Measurements from ENCODE around the gene ITIH3.

The ITIH3 gene

DNA sequence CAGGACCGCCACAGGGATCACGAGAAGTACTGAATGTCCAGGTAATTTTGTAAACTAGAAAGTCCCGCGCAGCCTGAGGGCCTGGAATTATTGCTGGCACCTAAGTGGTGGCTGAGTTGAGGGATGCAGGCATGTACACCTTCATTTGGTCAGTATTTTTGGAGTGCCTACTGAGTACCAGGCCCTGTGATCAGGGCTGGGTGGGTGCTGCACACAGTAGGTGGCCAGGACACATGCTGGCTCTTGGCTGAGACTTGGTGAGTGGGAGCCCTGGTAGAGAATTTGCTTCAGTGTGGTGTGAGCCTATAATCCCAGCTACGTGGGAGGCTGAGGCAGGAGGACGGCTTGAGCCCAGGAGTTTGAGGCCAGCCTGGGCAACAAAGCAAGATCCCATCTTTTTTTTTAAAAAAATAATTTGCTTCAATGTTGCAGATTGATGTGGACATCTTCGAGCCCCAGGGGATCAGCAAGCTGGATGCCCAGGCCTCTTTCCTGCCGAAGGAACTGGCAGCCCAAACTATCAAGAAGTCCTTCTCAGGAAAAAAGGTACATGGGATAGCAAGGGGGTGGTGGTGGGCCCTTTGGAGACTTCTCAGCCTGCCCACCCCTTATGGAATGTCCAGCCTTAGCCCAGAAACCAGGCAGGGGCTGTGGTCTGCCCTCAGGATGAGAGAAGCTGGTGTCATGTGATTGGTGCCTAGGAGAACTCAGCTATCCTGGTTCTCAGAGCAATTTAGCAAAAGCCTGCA lies 14.6 kb upstream of the ITIH3 start:
- no peak for DNase-seq (ENCODE audit: low spot score)

DNA sequence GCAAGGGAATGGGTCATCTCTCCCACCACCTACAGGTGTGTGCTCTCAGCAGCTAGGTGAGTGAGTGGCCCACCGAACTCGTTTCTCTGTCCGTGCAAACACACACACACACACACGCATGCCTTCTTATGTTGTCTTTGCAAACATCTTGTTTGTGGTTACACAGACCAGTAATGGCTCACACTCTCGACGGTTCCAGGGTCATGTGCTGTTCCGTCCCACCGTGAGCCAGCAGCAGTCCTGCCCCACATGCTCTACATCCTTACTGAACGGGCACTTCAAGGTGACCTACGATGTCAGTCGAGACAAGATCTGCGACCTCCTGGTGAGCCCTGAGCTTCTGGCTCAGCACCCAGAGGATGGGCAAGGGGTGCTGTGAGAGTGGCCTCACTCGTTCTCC lies 12.9 kb upstream of the ITIH3 start:
- DNase-seq (ENCODE audit: low spot score), result no peak

DNA sequence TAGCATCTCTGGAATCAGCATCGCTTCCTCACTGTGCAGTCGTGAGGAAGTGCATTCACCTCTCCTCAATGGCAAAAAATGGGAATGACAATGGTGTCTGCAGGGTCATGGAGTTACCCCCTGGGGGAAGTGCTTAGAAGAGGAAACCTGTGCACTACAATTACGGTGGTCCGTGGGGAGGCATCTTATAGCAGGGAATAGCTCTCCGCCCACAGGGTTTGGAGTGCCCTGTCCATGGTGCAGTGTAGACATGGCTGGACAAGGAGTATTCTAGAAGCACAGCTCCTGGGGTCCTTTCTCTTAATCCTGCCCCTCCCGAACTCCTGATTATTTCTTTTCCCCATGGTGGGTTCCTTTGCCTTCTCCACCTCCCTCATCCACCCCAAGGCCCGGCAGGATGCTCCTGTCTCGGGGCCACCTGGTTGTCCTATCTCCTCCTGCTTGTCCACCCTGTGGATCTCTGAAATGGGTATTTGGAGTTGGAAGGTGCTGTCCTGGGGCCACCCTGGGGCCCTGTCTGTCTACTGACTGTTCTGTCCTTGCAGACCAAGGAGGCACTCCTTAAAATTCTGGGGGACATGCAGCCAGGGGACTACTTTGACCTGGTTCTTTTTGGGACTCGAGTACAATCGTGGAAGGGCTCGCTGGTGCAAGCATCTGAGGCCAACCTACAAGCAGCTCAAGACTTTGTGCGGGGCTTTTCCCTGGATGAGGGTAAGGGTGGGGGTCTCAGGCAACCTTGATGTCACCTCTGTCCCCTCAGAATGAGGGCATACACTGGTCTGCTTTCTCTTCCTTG lies 12.0 kb upstream of the ITIH3 start:
- DNase-seq (ENCODE audit: low spot score), result no peak

DNA sequence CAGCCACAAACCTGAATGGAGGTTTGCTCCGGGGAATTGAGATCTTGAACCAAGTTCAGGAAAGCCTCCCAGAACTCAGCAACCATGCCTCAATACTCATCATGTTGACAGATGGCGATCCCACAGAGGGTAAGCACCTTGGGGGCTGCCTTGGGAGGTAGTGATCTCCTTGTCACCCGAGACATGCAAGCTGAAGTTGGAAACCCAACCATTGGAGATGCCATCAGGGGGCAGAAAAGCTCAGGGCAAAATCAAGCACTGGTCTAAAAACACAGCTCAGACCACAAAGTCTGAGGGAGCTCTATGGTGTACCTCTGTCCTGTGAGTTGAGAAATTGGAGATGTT lies 11.4 kb upstream of the ITIH3 start:
- no peak for DNase-seq (ENCODE audit: low spot score)

DNA sequence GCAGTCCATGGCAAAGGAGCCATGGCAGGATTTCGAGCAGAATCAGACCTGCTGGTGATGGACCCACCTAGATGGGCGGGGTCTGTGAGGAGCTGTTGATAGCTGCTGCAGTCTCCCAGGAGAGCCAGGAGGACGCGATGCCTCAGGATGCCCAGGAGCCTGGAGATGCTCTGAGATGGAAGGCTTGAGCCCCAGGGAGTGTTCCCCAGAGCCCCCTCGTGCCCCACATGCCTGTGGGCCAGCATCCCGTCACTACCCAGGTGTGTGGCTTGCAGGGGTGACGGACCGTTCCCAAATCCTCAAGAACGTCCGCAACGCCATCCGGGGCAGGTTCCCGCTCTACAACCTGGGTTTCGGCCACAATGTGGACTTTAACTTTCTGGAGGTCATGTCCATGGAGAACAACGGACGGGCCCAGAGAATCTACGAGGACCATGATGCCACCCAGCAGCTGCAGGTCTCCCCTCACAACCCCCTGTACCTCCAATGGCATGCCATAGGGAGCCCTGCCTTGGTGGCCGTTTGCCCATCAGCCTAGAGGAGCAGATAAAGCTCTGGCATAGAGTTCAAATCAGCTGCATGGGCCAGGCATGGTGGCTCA lies 10.5 kb upstream of the ITIH3 start:
- DNase-seq (ENCODE audit: low spot score), result no peak

DNA sequence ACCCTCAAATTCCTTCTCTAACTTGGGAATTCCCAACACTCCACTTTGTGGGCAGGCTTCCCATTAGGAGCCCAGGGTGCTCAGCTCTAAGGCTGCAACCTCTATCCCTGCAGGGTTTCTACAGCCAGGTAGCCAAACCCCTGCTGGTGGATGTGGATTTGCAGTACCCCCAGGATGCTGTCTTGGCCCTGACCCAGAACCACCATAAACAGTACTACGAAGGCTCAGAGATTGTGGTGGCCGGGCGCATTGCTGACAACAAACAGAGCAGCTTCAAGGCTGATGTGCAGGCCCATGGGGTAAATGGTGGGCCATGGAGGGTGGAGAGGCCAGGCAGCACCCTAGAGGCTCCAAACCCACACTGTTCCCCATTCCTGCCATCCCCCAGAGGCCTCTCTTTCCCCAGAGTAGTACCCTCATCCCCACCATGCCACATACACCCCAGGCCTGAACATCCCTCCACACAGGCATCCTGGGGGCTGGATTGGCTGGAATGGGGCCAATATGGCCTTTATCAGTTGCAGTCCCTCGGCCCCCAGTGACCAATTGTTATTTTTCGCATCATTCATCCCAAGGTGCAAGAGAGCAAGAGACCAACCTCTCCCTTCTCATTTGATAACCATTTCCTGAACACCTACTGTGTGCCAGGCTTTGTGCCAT lies 9.5 kb upstream of the ITIH3 start:
- DNase-seq (ENCODE audit: low spot score), result no peak

DNA sequence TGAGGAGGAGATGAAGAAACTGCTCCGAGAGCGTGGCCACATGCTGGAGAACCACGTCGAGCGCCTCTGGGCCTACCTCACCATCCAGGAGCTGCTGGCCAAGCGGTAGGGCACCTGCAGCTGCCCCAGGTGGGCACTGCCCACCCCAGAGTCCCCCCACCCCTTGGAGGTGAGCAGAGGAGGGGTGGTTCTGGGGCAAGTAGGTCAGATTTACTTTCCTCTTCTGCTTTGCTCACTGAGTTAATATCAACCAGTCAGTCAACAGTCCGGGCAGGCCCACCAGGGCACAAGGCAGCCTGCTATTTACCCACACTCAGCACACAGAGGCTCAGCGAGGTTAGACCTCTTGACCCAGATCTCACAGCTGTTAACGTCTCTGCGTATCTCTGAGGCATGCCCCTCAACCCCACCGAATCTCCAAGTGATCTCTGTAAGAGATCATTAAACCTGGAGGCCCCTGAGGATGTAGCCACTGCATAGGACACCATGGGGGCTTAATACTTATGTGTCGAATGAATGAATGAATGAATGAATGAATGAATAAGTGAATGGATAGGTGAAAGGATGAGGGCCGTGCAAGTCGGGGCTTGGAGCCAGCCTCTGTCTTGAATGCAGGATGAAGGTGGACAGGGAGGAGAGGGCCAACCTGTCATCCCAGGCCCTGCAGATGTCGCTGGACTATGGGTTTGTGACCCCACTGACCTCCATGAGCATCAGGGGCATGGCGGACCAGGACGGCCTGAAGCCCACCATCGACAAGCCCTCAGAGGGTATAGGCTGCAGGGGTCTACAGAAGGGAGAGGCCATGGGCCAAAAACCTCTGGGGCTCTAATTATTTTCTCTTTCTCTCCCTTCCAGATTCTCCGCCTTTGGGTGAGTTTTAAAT lies 8.0 kb upstream of the ITIH3 start:
- DNase-seq (ENCODE audit: low spot score), result no peak

DNA sequence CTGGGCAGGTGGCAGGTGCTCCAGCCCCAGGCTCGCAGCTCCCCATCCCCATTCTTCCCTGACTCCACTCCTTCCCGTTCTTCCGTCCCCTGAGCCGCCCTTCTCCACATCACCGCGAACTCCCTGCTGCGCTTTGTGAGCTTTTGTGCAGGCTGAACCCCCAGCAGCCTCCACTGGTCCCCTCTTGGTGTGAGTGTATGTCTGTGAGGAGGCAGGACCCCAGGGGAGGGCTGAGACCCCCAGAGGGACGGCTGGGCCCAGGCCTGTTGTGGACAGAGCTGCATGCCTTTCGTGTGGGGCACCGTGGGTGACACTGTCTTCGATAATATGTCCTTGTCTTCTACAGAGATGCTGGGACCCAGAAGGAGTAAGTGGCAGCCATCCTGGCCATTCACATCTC lies 7.3 kb upstream of the ITIH3 start:
- no peak for DNase-seq (ENCODE audit: low spot score)

DNA sequence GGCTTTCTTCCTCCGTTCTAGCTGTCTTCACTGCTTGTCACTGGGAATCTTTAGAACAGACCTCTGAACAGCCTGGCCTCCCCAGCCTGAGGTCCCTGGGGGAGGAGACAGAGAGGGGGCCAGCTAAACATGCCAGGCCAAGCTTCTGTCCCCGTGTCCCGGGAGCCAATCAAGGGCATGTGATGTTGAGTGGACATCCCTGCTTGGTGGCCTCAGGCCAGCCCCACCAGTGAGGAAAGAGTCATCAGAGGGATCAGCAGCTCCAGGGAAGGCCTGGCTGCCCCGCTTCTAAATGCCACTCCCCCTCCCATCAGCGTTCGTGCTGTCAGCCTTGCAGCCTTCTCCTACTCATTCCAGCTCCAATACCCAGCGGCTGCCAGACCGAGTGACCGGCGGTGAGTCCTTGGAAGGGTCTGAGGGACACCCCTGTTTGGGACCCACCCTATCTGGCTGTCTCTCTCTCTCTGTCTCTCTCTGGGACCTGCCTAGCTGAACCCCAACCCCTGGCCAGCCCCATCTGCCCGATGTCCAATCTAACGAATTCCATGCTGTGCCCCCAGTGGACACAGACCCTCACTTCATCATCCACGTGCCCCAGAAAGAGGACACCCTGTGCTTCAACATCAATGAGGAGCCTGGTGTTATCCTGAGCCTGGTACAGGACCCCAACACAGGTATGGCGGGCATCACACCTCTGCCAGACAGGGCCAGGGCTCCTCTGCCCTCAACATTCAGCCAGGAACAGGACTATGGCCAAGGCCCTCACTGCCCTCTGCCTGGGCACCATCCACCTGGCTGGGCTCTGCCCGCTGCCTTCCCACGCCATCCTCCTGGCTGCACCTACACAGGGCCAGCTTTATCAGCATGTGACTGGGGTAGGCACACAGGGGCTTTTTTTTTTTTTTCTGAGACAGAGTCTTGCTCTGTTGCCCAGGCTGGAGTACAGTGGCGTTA lies 6.6 kb upstream of the ITIH3 start:
- no peak for DNase-seq (ENCODE audit: low spot score)

DNA sequence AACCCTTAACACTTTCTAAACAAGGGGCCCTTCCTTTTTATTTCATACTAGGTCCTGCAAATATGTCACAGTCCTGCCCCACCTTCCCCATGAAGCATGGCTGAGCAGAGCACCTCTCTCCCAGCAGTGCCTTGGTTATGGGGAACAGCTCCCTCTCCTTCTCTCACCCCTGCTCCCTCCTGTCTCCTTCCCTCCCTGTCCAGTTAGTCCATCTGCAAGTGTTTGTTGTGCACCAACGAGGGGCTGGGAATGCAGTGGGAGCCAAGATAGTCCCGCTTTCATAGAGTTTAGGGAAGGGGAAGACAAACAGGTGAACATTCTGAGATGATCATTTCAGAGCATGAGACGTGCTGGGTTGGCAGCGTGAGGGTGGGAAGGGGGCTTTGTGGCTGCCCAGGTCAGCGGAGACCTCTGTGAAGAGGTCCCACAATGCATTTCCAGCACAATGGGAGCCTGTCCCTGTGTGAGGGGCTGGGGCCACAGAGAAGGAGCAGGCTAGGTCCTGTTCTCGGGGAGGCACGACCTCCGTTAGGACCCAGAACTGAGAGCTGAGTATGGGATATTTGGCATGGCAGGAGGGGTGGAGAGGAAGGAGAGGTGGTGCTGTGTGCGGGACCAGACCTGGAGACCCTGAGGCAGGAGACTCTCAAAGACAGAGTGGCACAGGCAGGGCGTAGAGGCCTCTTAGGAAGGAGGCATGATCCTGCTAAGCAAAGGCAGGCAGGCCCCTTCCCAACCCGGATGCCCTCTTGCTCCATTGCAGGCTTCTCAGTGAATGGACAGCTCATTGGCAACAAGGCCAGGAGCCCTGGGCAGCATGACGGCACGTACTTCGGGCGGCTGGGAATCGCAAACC lies 5.5 kb upstream of the ITIH3 start:
- no peak for DNase-seq (ENCODE audit: low spot score)

DNA sequence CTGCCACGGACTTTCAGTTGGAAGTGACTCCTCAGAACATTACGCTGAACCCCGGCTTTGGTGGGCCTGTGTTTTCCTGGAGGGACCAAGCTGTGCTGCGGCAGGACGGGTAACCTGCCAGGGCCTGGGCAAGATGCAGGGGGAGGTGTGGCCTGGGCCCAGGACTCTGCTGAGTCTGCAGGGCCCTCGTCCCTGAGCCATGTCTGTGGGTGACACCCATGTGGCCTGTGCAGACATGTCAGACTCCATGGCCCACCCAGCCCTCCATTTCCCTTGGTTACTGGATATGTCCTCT lies 4.9 kb upstream of the ITIH3 start:
- DNase-seq (ENCODE audit: low spot score), result no peak

DNA sequence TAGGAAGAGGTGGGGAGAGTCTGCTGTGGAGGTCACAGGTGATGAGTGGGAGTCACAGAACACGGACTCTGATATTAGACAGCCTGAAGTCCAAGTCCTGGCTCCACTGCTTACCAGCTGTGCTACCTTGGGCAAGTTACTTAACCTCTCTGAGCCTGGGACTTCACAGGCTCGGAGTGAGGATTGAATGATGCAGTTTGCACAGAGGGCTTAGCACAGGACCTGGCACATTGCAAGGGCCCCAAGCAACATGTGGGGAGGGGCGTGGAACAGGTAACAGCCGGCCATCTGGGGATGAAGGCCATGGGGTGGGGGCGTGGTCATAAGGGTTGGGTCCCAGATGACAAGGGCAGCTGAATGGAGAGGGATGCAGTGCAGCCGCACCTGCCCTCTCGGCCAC lies 4.3 kb upstream of the ITIH3 start:
- DNase-seq (ENCODE audit: low spot score), result no peak

DNA sequence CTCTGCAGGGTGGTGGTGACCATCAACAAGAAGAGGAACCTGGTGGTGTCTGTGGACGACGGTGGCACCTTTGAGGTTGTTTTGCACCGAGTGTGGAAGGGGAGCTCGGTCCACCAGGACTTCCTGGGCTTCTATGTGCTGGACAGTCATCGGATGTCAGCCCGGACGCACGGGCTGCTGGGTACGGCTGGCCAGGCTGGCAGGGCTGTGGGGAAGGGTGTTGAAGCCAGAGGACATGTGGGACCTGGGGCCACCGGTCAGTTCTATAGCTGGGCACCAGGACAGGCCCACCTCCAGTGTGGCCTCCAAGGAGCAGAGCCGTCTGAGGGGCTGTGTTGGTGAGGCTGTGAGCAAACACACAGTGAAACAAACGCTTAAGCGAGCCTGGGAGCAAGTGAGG lies 3.9 kb upstream of the ITIH3 start:
- no peak for DNase-seq (ENCODE audit: low spot score)

DNA sequence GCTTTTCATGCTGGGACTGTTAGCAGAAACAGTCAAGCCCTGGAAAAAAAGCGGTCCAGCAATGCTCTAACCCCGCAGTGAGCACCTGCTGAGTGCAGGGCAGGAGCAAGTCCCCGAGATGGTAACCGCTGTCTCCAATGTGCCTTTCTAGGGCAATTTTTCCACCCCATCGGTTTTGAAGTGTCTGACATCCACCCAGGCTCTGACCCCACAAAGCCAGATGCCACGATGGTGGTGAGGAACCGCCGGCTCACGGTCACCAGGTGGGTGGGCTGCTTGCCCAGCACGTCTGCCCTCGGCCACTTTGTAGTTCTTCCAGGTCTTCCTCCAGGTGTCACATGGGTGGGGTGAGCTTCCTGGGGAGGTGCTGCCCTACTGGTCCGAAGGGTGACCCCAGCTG lies 3.2 kb upstream of the ITIH3 start:
- DNase-seq (ENCODE audit: low spot score), result no peak

DNA sequence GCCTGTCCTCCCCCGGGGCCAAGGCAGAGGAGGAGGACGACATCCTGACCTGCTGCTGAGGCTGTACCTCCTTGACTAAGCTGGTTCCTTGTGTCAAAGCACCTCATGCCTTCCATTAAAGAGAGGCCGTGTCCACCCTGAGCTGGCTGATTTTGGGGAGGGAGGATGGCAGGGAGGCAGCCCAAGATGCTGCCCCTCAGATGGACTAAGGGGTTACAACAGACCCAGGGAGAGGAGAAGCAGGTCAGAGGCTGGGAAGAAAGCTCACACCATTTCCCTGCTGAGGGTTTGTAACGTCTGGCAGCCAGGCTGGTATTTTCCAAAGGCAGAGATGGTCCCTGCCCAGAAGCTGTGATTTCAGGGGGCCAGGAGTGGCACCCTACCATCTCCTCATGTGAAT lies 2.7 kb upstream of the ITIH3 start:
- DNase-seq (ENCODE audit: low spot score), result no peak

DNA sequence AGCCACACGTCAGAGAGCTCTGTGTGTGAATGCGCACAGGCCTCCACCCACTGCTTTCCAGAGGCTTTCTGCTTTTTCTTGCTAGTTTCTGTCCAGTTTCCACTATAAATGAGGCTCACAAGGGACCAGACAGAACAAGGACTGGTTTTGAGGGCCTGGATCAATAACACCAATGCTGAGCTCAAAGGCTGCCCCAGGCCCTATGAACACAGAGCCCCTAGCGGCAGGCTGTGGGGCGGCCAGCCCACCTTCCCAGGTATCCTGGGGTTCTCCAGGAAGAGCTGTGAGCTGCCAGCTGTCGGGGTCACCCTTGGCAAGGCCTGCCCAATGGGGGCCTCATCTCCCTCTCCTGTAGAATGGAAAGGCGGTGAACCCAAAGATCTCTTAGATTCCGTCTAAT lies 2.2 kb upstream of the ITIH3 start:
- no peak for DNase-seq (ENCODE audit: low spot score)

DNA sequence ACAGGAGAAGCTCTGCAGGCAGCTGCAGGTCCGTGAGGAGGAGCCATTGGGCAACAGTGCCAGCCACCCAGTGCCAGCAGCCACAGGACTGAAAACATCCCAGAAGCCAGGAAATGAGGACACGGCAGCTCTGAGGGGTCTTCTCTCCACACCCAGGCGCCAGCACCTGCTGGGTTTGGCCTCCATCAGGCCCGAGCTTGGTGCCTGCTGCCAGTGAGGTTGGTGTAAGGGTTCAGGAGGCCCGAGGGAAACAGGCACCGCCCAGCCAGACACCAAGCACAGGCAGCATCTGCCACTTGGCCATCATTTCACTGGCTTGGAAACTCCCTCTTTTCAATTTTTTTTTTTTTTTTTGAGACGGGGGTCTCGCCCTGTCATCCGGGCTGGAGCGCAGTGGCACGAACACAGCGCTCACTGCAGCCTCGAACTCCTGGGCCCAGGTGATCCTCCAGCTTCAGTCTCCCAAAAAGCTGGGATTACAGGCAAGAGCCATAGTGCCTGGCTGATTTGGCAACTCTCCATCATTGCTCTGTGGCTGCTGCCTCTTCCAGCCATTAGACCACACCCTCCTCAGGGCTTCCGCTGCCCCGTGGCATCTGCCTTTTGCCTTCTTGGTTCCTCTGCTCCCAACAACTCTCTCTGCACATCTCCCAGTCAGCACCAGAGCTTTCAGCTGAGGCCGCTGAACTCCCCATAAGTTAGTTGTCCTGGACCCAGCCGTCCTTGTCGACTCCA lies 1.5 kb upstream of the ITIH3 start:
- no peak for DNase-seq (ENCODE audit: low spot score)

DNA sequence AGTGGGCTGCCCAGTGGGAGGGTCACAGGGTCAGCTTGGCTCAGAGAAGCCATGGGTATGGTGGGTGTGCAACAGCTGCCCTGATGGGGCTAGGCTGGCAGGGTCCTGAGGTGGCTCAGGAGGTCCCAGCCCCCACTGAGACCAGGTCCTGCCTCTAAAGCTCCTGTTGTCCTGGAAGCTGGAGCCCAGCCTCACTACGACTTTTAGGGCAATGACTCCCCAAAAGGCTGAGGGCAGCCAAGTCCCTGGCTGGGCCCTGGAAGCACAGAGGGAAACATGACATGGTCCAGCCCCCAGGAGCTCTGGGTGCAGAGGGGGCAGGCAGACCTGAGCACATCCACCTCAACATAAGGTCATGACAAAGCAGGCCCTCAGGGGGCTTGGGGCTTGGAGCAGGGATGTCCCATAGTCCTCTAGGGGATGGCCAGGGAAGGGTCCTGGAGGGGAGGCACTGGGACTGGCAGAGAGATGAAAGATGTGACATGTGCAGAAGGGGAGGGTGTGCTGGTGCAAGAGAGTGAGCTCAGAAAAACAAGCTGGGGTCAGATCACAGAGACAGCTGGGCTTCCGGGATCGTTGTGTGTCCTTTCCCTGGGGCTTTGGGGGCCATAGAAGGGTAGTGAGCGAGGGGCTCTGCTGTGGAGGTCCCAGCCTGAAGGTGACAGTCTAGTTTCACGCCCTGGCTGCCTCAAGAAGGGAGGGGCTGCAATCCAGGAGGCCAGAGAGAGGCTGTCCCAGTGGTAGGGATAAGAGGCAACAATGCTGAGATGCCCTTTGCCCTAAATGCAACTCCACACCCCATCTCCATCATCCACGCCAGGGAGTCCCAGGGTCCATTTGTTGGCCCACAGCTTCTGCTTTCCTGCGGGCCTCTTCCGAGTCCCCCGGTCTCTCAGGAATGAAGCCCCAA lies 639 bp upstream of the ITIH3 start:
- DNase-seq (ENCODE audit: low spot score), result no peak
